ENCODE measurements around the gene OR2M3.
"Not testable (repeated sequence)": the region's sequence is repeated elsewhere in the genome, so short reads cannot be mapped to it uniquely, and the experiment has no call there.

Gene OR2M3, protein sequence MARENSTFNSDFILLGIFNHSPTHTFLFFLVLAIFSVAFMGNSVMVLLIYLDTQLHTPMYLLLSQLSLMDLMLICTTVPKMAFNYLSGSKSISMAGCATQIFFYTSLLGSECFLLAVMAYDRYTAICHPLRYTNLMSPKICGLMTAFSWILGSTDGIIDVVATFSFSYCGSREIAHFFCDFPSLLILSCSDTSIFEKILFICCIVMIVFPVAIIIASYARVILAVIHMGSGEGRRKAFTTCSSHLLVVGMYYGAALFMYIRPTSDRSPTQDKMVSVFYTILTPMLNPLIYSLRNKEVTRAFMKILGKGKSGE

DNA sequence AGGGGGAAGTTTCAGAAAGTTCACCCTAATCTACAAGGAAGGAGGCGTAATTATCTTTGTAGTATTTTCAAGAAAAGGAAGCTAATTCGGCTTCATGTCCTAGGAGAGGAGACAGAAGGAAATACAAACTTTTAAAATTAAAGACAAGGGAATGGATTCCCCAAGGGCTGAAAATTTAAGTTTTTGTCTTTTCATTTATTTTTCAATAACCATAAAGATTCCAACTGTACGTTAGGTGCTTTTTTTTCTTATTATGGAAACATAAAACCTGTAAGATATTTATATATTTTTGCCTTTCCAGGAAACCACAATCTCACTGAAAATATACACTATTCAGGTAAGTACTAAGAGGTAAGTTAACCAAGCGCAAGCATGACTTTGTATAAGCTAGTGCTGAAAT is at the start of gene OR2M3:
OR2M3 (plus strand) TSS at position 301 of the 400 bp plus-strand sequence. CDS start 5,803 bp downstream, outside the sequence.
- DNase-seq (ENCODE audit: low read depth in 2 of 2), result no peak

DNA sequence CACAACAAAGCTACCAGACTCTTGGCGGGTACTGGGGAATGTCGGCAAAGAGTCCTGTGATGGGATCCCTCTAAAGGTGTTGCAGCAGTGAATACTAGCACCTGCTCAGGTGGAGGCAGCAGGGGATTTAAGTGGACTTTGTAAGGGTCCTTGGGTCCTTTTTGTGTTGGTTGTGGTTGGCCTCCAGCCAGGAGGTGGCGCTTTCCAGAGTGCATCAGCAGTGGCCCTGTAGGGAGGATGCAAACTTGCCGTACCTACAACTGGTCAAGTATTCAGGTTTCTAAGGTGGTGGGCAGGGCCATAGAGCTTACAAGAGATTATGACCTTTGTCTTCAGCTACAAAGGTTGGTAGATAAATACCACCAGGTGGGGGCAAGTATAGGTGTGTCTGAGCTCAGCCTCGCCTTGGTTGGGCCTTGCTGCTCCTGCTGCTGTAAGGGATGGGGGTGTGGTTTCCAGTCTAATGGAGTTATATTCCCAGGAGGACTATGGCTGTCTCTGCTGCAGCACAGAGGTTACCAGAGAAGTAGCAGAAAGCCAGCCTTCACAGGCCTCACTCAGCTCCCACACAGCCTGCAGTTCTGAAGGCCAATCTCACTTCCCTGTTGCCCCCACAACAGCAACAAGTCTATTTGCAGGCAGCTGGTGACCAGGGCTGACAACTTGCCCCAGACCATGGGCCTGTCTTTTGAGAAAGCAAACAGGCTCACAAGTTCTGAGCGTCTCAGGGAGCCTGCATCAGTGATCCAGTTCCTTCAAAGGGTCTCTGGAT is 44.8 kb upstream of the OR2M3 start:
- DNase-seq (ENCODE audit: low read depth in 2 of 2), result no peak

DNA sequence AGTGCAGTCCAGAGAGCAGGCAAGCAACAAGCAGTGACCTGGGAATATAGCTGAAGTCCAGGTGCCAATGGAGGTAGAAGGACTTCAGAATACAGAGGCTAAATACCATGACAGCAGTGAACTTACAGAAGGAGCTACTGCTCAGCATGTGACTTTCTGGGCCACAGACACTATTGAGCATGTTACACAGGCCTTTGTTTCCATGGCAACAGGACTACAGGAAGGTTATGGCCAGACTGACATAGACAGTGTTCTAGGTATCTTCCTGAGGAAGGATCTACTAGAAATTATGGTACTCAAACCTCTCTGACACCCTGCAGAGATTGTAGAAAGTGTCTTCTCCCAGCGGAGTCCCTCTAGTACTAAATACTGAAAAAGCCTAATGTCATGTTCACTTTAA is 41.1 kb upstream of the OR2M3 start:
- DNase-seq (ENCODE audit: low read depth in 2 of 2), result no peak

DNA sequence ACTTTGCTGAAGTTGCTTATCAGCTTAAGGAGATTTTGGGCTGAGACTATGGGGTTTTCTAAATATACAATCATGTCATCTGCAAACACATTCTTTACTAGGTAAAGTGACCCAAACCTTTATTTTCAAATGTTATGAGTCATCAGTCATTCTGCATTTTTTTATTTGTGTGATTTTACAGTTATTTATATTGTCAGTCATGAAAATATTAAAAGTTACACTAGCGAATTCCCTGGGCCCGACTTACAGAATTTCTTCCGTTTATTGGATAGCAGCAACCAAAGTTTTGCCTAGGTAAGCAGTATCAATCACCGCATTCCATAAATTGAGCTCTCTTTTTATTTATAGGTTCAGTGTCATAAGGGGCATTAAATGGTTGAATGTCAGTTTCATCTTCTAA is 38.3 kb upstream of the OR2M3 start:
- DNase-seq (ENCODE audit: low read depth in 2 of 2), result no peak

DNA sequence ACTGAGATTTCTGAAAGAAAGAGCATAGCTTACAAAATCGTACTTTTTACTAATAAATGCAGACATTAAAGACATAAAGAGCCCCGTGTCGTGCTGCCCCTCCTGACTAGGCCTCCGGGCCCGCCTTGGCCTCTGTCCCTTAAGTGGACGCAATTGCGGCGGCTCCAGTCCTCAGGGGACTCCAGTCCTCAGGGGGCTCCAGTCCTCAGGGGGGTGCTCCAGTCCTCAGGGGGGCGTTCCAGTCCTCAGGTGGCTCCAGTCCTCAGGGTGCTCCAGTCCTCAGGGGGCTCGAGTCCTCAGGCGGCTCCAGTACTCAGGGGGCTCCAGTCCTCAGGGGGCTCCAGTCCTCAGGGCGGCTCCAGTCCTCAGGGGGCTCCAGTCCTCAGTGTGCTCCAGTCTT is 33.0 kb upstream of the OR2M3 start:
- DNase-seq (ENCODE audit: low read depth in 2 of 2), result no peak

DNA sequence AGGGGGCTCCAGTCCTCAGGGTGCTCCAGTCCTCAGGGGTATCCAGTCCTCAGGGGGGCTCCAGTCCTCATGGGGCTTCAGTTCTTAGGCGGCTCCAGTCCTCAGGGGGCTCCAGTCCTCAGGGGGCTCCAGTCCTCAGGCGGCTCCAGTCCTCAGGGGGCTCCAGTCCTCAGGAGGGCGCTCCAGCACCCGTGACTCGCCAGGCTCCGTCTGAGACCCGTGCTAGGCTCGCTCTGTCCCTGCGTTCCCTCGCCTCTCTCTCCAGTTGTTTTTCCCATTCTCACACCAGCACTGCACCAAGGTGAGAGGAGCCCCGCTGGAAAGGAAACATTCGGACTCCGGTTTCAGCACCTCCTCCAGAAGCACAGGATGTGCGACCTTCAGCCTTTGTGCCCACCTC is 31.9 kb upstream of the OR2M3 start:
- no peak for DNase-seq (ENCODE audit: low read depth in 2 of 2)

DNA sequence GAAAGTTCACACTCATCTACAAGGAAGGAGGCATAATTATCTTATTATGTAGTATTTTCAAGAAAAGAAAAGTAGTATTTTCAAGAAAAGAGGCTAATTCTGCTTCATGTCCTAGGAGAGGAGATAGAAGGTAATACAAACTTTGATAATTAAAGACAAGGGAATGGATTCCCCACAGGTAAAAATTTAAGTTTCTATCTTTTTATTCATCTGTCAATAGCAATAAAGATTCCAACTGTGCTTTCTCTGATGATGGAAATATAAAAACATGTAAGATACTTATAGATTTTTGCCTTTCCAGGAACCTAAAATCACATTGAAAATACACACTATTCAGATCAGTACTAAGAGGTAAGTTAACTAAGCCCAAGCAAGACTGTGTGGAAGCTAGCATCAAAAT is 22.5 kb upstream of the OR2M3 start, which contains the start of gene OR2M2:
OR2M2 (plus strand) TSS at position 301 of the 400 bp plus-strand sequence. CDS start 5,165 bp downstream, outside the sequence.
- no peak for DNase-seq (ENCODE audit: low read depth in 2 of 2)

DNA sequence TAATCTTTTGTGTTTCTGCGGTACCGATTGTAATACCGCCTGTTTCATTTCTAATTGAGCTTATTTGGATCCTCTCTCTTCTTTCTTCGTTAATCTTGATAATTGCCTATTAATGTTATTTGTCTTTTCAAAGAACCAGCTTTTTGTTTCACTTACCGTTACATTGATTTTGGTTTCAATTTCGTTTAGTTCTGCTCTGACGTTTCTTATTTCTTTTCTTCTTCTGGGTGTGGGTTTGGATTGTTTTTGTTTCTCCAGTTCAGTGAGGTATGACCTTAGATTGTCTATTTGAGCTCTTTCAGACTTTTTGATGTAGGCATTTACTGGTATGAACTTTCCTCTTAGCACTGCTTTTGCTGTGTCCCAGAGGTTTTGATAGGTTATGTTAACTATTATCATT is 13.1 kb upstream of the OR2M3 start:
- no peak for DNase-seq (ENCODE audit: low read depth in 2 of 2)

DNA sequence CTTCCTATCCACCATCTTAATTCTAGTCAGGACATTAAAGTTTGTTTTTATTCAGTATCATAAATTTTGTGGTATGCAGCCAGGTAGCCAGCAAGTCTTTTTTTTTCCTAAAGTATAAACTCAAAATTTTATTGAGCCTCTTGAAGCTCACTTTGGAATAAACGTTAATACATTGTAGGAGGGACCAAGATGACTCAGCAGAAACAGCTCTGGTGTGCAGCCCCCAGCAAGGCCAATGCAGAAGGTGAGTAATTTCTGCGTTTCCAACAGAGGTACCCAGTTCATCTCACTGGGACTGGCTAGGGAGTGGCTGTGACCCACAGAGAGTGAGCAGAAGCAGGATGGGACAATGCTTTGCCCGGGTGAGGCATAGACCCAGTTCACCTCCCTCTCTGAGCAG is 9.7 kb upstream of the OR2M3 start:
- DNase-seq (ENCODE audit: low read depth in 2 of 2), result no peak

DNA sequence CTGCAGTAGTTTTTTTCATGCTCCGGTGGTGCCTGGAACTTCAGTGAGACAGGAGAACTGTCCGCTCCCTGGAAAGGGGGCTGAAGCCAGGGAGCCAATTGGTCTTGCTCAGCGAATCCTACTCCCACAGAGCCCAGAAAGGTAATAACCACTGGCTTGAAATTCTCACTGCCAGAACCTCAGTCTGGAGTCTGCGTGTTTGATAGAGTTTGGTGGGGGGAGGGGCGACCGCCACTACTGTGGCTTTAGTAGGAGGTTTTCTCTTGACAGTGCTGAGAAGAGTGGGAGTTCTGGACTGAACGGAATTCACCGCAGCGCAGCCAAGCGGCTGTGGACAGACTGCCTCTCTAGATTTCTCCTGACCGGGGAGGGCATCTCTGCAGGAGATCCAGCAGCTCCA is 8.0 kb upstream of the OR2M3 start:
- DNase-seq (ENCODE audit: low read depth in 2 of 2), result no peak

DNA sequence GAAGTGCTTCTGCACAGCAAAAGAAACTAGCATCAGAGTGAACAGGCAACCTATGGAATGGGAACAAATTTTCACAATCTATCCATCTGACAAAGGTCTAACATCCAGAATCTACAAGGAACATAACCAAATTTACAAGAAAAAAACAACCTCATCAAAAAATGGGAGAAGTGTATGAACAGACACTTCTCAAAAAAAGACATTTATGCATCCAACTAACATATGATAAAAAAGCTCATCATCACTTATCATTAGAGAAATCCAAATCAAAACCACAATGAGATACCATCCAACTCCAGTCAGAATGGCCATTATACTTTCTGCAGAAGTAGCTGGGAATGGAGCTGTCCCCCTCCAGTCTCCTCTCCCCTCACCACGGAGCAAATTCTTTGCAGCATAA is 2.9 kb upstream of the OR2M3 start:
- DNase-seq (ENCODE audit: low read depth in 2 of 2), result no peak

DNA sequence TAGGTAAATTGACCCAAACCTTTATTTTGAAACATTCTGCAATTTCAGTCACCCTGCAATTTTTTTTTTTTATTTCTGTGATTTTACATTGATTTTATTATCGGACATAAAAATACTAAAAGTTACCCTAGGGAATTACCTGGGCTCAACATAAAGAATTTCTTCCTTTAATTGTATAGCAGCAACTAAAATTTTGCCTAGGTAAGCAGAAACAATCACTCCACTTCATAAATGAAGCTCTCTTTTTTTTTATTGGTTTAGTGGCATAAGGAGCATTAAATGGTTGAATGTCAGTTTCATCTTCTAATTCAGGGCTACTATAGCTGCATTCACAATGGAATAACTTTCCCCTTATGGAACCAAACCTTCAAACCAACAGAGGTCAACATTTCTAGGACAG is 18.8 kb downstream of the OR2M3 start:
- no peak for DNase-seq (ENCODE audit: low read depth in 2 of 2)

DNA sequence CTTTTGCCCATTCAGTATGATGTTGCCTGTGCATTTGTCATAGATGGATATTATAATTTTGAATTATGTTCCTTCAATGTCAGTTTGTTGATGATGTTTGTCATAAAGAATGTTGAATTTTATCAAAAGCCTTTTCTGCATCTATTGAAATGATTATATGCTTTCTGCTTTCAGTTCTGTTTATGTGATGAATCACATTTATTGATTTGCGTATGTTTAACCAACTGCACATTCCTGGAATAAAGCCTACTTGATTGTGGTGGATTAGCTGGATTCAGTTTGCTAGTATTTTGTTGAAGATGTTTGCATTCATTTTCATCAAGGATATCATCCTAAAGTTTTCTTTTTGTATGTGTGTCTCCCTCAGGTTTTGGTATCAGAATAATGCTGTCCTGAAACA is 28.5 kb downstream of the OR2M3 start:
- no peak for DNase-seq (ENCODE audit: low read depth in 2 of 2)

DNA sequence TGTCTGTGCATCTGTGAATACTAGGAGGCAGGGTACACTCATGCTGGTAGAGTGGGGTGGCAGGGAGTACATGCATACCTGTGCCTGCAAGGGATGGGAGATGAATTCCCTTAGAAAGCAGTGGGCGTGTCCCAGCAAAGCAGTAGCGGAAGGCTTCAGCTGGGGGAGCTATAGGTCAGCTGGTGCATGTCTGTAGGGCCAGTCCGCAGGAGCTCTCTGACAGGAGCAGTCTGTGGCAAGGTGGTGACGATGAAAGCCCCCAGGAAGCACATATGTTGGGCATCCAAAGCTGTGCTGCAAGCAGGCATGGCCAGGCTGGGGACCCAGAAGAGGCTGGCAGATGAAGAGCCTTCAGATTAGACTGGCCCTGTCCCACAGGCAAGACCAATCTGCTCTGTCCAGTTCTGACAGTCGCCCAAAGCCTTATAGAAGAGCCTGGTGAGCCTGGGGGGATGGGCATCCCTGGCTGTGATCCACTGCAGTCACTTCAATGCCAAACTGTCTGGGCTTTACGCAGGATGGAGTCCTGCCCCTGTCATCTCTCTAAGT is 32.4 kb downstream of the OR2M3 start:
- no peak for DNase-seq (ENCODE audit: low read depth in 2 of 2)

DNA sequence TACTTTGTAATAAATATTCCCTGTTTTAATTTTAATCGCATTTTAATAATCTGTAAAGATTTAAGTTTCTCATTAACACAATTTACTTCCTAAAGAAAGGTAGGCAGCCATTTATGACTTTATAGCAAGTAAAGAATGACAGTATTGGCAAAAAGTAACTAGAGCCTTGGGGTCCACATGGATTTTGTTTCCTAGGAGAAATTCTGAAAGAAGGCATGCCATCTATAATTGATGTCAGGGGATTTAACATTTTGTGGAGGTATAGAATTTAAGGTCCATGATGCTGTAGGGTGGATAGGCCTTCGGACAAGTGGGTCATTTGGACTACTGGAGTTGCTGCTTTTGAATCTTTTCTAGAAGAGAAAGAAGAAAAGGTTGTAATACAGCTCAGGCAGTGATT is 34.1 kb downstream of the OR2M3 start, which contains the start of gene OR2M4:
OR2M4 (plus strand) TSS at position 301 of the 400 bp plus-strand sequence. CDS start 7,512 bp downstream, outside the sequence.
- DNase-seq (ENCODE audit: low read depth in 2 of 2), result no peak

DNA sequence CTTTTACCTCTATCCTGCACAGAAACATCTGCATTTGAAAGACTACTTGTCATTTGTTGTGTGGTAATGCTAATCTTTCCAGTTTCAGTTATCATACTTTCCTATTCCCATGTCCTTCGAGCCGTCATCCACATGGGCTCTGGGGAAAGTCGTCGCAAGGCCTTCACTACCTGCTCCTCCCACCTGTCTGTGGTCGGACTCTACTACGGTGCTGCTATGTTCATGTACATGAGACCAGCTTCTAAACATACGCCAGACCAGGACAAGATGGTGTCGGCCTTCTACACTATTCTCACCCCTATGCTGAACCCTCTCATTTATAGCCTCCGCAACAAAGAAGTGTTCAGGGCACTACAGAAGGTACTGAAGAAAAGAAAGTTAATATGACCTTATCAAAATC is 42.4 kb downstream of the OR2M3 start:
- DNase-seq (ENCODE audit: low read depth in 2 of 2), result no peak

DNA sequence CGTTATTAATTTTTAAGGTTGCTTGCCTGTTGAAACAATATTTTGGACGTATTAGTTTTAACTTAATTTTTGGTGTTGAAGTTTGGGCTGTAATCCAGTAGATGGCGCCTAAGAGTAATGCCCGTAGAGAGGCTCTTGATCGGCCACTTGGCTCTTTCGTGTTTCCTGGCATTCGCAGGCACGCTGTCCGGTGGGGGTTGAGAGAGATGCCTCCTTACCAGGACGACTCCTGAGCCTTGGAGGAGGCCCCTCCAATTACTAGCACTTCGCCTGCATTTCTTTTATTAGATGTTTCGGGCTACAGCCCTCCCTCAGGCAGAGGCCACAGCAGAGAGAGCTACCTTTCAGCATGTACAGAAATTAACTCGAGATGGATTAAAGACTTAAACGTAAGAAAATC is 46.1 kb downstream of the OR2M3 start:
- DNase-seq (ENCODE audit: low read depth in 2 of 2), result no peak

DNA sequence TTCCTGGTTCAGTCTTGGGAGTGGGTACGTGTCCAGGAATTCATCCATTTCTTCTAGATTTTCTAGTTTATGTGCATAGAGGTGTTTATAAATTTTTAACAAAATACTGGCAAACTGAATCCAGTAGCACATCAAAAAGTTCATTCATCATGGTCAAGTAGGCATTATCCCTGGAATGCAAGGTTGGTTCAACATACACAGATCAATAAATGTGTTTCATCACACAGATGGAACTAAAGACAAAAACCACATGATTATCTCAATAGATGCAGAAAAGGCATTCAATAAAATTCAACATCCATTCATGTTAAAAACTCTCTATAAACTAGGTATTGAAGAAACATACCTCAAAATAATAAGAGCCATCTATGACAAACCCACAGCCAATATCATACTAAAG is 62.2 kb downstream of the OR2M3 start:
- not testable (repeated sequence) for DNase-seq (ENCODE audit: low read depth in 2 of 2)
